ENCODE data around the gene LRRC36.

Gene LRRC36

DNA sequence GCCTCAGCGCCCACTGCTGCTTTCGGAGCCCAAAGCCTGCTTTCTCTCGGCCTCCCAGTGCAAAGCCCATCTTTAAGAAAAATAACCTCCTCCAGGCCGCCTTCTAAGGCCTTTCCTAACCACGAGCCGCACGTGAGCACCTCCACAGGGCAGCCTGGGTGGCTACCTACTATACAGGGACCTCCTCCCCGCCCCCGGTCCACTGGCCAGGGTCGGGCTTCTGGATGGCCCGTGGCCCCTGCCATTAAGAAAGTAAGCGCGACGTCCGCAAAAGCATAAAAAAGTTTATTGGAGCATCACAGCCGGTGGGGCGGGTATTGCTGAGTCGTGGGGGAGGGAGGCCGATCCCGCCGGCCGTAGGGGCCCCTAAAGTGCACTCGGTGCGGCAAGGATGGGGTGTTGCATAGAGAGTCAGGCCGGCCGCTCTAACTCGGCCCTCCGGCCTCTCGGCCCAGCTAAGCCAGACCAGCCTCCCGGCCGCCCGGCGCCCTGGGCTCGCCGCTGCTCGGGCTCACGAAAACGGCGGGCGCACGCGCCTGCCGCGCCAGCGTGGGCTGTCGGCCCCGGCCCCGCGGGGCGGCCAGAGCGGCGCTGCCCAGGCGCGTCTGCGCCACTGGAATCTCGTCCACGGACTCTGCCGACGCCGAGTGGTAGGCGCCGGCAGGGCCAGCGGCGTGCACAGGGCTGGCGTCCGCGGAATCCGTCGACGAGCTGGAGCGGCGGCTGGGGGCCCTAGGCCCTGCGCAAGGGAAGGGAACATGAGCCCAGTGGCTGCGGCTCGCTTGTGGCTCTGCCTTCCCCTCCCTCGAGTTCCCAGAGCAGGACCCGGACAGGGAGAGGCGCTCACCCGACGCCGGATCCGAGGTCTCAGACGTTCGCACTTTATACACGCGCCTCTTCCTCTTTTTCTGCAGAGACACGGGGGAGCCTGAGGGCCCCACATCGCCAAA is 67.8 kb downstream of the LRRC36 start:
- no peaks in the 10 kb centered on the region for H3K36me3 ChIP-seq (ENCODE audit: insufficient read depth, low read length)
- peaks cover 13% of the 10 kb centered on the region; the same call in 1 of the 2 replicates for H3K4me1 ChIP-seq (ENCODE audit: insufficient read depth, low read length)
- peak overlapping the region; percentile 39 for H3K9ac ChIP-seq (ENCODE audit: low read depth, low read length)
- no peaks in the 10 kb centered on the region for H3K9me3 ChIP-seq (ENCODE audit: control insufficient read depth, insufficient read depth, low read length)

GRCh38 chr16:67395105-67395457 is 68.5 kb downstream of the LRRC36 start:
- Histone ChIP-seq H3K9me3 (ENCODE audit: control insufficient read depth, insufficient read depth, low read length) (no peaks in the 10 kb centered on the region), H3K36me3 (ENCODE audit: insufficient read depth, low read length) (no peaks in the 10 kb centered on the region), H3K9ac (ENCODE audit: low read depth, low read length) (peak overlapping the region; percentile 39; the same call in 1 of the 2 replicates), H3K4me1 (ENCODE audit: insufficient read depth, low read length) (peaks cover 13% of the 10 kb centered on the region; the same call in 1 of the 2 replicates)

GRCh38 chr16:67395458-67396158 is 69.0 kb downstream of the LRRC36 start:
- H3K4me1 ChIP-seq (ENCODE audit: insufficient read depth, low read length) = peaks cover 13% of the 10 kb centered on the region; the same call in 1 of the 2 replicates
- no peak overlapping the region for H3K9ac ChIP-seq (ENCODE audit: low read depth, low read length)
- H3K36me3 ChIP-seq (ENCODE audit: insufficient read depth, low read length) = no peaks in the 10 kb centered on the region
- H3K9me3 ChIP-seq (ENCODE audit: control insufficient read depth, insufficient read depth, low read length) = no peaks in the 10 kb centered on the region

DNA sequence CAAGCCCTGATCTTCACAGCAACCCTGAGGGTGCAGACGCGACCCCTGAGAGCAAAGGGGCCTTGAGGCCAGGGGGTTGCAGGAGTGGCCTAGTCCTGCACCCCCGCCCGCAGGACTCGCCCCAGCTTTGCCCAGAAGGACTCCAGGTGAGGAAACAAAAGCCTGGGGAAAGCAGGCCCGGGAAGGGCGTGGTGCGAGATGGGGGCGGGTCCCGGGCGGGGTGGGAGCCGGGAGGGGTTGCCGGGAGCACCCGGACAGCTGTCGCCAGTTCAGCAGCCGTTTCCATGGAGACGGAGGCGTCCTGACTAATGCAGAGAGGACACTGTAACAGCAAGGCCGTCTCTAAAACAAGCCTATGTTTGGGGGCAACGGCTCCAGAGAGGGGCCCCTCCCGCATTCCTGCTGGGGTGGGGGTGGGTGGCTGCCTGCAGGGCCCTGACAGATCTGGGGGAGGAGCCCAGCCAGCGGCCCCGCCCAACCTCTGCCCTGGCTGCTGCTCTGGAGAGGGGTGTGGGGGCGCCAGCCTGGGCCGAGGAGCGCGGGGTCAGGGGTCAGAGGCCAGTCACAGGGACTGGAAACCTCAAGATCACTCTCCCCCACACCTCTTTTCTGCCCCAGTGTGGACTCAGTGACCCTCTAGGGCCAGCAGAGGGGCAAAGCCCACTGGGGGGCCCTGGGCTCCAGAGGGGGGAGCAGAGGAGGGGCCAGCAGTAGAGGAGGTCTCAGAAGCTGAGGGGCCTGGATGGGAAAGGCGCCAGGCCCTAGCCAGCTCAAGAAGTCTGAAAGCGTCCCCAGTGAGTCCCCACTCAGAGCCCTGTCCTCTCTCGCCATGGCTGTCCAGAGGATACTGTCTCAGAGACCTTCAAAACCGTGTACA is 69.8 kb downstream of the LRRC36 start:
- no peaks in the 10 kb centered on the region for H3K36me3 ChIP-seq (ENCODE audit: insufficient read depth, low read length)
- H3K9ac ChIP-seq (ENCODE audit: low read depth, low read length) = no peak overlapping the region
- H3K9me3 ChIP-seq (ENCODE audit: control insufficient read depth, insufficient read depth, low read length) = no peaks in the 10 kb centered on the region
- H3K4me1 ChIP-seq (ENCODE audit: insufficient read depth, low read length) = peaks cover 13% of the 10 kb centered on the region; the same call in 1 of the 2 replicates

GRCh38 chr16:67397036-67397801 is 70.6 kb downstream of the LRRC36 start:
- no peaks in the 10 kb centered on the region for H3K36me3 ChIP-seq (ENCODE audit: insufficient read depth, low read length)
- H3K4me1 ChIP-seq (ENCODE audit: insufficient read depth, low read length) = peaks cover 13% of the 10 kb centered on the region; the same call in 1 of the 2 replicates
- no peaks in the 10 kb centered on the region for H3K9me3 ChIP-seq (ENCODE audit: control insufficient read depth, insufficient read depth, low read length)
- no peak overlapping the region for H3K9ac ChIP-seq (ENCODE audit: low read depth, low read length)

- no peaks in the 10 kb centered on the region for H3K9me3 ChIP-seq (ENCODE audit: control insufficient read depth, insufficient read depth, low read length)
- H3K4me1 ChIP-seq (ENCODE audit: insufficient read depth, low read length) = peaks cover 13% of the 10 kb centered on the region; the same call in 1 of the 2 replicates
- H3K9ac ChIP-seq (ENCODE audit: low read depth, low read length) = no peak overlapping the region
- no peaks in the 10 kb centered on the region for H3K36me3 ChIP-seq (ENCODE audit: insufficient read depth, low read length)
Observed at GRCh38 chr16:67397812-67398545, 71.4 kb downstream of the LRRC36 start.

GRCh38 chr16:67398546-67399217 is 72.1 kb downstream of the LRRC36 start:
- H3K4me1 ChIP-seq (ENCODE audit: insufficient read depth, low read length) = peaks cover 13% of the 10 kb centered on the region; the same call in 1 of the 2 replicates
- no peak overlapping the region for H3K9ac ChIP-seq (ENCODE audit: low read depth, low read length)
- no peaks in the 10 kb centered on the region for H3K36me3 ChIP-seq (ENCODE audit: insufficient read depth, low read length)
- H3K9me3 ChIP-seq (ENCODE audit: control insufficient read depth, insufficient read depth, low read length) = no peaks in the 10 kb centered on the region

GRCh38 chr16:67399218-67399733 is 72.7 kb downstream of the LRRC36 start:
- no peaks in the 10 kb centered on the region for H3K36me3 ChIP-seq (ENCODE audit: insufficient read depth, low read length)
- no peak overlapping the region for H3K9ac ChIP-seq (ENCODE audit: low read depth, low read length)
- H3K4me1 ChIP-seq (ENCODE audit: insufficient read depth, low read length) = peaks cover 13% of the 10 kb centered on the region; the same call in 1 of the 2 replicates
- H3K9me3 ChIP-seq (ENCODE audit: control insufficient read depth, insufficient read depth, low read length) = no peaks in the 10 kb centered on the region

- Histone ChIP-seq H3K4me1 (ENCODE audit: insufficient read depth, low read length) (peaks cover 11% of the 10 kb centered on the region; the same call in 1 of the 2 replicates), H3K36me3 (ENCODE audit: insufficient read depth, low read length) (no peaks in the 10 kb centered on the region), H3K9me3 (ENCODE audit: control insufficient read depth, insufficient read depth, low read length) (no peaks in the 10 kb centered on the region), H3K9ac (ENCODE audit: low read depth, low read length) (no peak overlapping the region)
Observed at GRCh38 chr16:67399749-67400704, 73.4 kb downstream of the LRRC36 start.

- no peaks in the 10 kb centered on the region for H3K36me3 ChIP-seq (ENCODE audit: insufficient read depth, low read length)
- peaks cover 4% of the 10 kb centered on the region; the same call in 1 of the 2 replicates for H3K4me1 ChIP-seq (ENCODE audit: insufficient read depth, low read length)
Observed at GRCh38 chr16:67400901-67401300, 74.3 kb downstream of the LRRC36 start.

DNA sequence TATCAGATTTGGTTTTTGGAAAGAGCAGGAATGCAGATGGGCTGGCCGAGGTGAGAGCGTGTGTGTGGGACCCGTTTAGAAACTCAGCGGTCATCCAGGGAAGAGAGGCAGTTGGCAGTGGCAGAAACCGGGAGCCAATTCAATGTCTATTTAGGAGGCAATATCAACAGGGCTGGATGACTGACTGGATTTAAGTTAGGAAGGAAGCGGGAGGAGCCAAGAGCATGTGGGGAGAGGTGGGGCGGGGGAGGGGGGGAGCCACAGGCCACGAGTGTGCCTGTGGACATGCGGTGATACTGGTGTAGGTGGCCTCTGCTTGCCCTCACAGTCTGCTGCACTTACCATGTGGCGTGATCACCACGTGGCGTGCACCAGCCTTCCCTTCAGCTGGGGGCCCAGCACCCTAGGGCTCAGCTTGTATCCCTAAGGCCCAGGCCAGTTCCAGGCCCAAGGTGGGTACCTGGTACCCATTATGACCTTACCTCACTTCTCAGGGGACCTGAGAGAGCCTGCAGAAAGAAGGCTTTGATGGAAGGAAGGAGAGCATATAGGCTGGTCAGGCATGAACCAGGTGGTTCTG is 77.5 kb downstream of the LRRC36 start:
- Histone ChIP-seq H3K9ac (ENCODE audit: low read depth, low read length) (no peak overlapping the region), H3K4me1 (ENCODE audit: insufficient read depth, low read length) (peaks cover 21% of the 10 kb centered on the region), H3K9me3 (ENCODE audit: control insufficient read depth, insufficient read depth, low read length) (no peaks in the 10 kb centered on the region), H3K36me3 (ENCODE audit: insufficient read depth, low read length) (no peaks in the 10 kb centered on the region)

More at GRCh38 chr16:67400901-67401300, 74.3 kb downstream of the LRRC36 start:
- H3K9ac ChIP-seq (ENCODE audit: low read depth, low read length) = no peak overlapping the region
- H3K9me3 ChIP-seq (ENCODE audit: control insufficient read depth, insufficient read depth, low read length) = no peaks in the 10 kb centered on the region

Data from ES-I3 (cell line).